Measurements from ENCODE around the gene SHD. TPM values are rescaled to one million over a fixed set of nuclear protein-coding genes. Genes with fewer than 3 reads are reported as not detected.

SHD gene, protein sequence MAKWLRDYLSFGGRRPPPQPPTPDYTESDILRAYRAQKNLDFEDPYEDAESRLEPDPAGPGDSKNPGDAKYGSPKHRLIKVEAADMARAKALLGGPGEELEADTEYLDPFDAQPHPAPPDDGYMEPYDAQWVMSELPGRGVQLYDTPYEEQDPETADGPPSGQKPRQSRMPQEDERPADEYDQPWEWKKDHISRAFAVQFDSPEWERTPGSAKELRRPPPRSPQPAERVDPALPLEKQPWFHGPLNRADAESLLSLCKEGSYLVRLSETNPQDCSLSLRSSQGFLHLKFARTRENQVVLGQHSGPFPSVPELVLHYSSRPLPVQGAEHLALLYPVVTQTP
- 10.1 TPM for total RNA-seq

DNA sequence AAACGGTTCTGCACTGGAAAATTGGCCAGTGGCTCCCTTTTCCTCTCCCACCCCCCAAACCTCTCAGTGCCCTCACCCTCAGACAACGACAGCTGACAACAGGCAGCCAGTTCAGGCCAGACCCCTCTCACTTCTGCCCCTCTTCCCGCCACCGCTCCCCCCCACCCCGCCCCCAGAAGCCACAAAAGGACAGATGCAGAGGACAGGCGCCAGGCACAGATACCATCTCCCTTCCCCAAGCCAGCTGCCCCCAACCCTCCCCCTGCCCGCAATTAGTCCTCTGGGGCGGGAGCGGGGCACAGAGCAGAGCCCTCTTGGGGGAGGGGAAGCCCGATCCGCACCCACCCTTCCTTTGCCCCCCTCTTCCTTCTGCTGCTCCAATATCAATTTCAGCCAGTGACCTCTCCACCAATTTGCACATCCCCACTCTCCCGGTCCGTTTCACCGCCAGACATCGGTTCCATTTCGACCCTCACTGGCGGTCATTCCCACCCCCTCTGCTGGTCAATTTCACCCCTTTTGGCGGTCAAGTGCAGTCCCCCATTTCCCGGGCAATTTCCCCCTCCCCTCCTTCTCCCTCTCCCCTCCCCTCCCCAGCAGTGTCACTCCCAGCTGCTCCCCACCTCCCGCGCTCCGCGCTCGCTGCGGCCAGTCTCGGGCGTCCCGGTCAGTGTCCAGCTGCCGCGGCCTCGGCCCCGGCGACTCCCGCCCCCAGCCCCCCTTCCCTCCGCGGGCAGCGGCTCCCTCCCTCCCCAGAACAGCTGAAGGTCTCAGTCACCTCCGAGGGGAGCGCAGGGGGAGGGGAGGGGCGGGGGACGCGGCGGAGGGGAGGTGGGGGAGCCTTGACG is at the start of gene SHD:
Gene SHD, plus strand, starts transcription at position 848 of the 848 bp plus-strand sequence. CDS start 798 bp downstream, outside the sequence.

DNA sequence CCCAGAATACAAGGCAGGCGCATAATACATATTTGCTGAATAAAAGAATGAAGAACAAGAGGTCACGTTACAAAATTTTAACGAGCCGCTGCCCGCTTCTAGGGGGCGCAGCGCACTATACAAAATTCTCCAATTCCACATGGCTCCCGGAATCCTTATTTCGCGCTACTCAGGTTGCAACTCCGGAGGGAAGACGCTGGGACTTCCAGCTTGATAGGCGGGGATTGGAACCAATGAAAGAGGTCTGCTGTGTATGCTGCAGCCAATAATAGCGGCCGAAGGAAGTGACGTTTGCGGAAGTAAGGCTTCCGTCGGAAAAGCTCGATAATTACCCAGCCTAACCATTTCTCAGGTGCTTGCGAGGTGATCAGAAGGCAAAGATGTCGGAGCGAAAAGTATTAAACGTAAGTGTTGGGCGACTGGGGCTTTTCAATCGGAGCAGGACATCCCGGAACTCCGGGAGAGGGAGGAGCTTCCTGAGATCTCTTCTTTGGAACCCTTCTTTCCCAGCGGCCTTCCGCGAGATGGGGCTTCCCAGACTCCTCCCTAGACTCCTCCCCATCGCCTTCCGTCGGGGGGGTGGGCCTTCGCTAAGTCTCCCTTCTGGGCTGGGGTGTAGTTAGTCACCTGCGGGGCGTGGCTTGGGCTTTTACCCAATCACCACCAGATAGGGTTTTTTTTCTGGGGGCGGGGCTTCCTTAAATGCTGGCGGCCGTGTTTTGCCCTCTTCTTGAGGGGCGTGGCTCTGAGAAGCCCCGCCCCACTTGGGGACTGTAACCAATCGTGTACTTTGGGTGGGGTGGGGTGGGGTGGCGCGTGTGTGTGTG is 32.1 kb upstream of the SHD start, which contains the start of gene YJU2:
Gene YJU2, plus strand, starts transcription at position 314 of the 827 bp plus-strand sequence. Its CDS starts 67 bp downstream, at position 381.

DNA sequence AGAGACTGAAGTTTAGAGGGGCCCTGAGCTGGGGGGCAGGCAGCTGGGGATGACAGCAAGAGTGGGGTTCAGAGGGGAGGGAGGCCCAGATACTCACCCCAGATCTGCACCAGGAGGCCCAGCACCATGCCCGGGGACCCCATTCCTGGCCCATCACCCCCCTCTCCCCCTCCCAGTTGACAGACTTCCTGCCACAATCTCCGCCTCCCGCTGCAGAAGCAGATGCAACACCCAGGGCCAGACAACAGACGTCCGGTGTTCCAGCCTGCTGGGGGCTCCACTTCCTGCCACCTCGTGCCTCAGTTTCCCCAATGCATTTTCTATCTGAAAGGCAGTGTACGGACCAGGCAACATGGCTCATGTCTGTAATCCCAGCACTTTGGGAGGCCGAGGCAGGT is 23.2 kb downstream of the SHD start, which contains the start of gene TMIGD2:
Gene TMIGD2, minus strand, starts transcription at position 147 of the 398 bp plus-strand sequence. Its CDS starts 4 bp downstream, at position 143.

DNA sequence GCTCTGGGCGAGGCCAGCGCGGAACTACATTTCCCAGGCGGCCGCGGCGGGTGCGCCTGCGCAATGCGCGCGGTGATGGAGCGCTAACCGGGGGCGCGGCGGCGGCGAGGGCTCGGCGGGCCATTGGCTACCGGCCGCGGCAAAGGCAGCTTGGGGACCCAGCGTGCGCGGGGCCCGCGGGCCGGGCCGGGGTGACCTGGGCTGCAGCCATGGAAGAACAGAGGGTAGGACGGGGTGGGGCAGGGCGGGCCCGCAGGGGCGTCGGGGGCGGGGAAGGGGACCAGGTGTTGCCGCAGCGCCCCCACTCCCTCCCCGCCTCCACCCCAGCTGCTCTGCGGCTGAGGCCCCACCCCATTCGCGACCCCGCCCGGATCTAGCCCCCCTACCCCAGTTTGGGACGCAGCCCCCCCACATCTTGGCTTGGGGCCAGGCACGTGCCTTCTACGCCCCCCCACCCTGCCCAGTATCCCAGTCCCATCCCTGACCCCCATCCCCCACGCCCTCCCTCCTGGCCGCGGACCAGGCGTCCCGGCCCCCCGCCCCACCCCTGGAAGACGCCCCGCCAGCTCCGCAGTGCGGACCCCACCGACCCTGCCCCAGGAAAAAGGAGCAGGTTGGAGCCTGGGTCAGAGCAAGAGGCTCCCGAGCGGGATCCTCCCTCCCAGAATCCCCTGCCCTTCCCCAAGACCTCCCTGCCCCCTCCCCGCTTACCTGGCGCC is 25.6 kb downstream of the SHD start, which contains the start of gene FSD1:
Gene FSD1, plus strand, starts transcription at position 61 of the 719 bp plus-strand sequence. Its CDS starts 149 bp downstream, at position 210.

DNA sequence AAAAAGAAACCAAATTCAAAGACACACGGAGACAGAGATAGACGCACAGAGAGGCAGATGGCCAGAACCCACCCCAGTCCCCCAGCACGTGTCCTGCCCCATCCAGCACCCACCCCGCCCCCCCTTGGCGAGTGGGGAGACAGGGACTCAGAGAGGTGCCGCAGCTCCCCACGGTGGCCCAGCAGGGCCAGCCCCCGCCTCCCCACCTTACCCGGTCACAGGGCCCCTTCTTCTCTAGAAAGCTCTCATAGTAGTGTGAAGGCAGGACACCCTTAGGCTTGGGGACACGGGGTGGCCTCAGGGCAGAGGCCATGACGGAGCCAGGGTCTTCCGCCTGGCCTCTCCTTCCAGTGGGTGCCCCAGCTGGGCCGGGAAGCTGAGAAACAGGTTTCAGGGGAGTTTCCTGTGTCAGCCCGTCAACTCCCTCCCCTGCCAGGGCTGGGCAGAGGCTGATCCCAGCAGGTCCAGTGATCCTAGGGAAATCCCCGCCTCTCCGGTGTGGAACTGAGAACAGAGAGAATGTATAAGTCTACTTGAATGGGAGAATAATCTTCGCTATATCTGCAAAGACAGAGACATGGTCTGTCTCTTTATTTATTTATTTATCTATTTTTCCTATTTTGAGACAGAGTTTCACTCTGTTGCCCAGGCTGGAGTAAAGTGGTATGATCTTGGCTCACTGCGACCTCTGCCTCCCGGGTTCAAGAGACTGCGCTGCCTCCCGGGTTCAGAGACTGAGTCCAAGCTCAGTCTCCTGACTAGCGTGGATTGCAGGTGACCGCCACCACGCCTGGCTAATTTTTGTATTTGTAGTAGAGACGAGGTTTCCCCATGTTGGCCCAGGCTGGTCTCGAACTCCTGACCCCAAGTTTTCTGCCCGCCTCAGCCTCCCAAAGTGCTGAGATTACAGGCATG is 59.6 kb downstream of the SHD start, which contains the start of gene STAP2:
Gene STAP2, minus strand, starts transcription at position 387 of the 915 bp plus-strand sequence. Its CDS starts 74 bp downstream, at position 313.

Other genes with a start within 250 kb of the SHD start
- gene ZBTB7A, start 212.4 kb upstream of the SHD start, total RNA-seq, result 2.5 TPM
- 84.7 TPM for gene MAP2K2, start 155.1 kb upstream of the SHD start, total RNA-seq
- gene CREB3L3, start 125.6 kb upstream of the SHD start, total RNA-seq, result 0.69 TPM
- gene SIRT6, start 96.7 kb upstream of the SHD start, total RNA-seq, result 11.5 TPM
- gene ANKRD24, start 96.6 kb upstream of the SHD start, total RNA-seq, result 6.5 TPM
- 0.23 TPM for gene EBI3, start 49.7 kb upstream of the SHD start, total RNA-seq
- 14.8 TPM for gene YJU2, start 32.2 kb upstream of the SHD start, total RNA-seq
- 1.4 TPM for gene TMIGD2, start 23.1 kb downstream of the SHD start, total RNA-seq
- 51.4 TPM for gene FSD1, start 25.3 kb downstream of the SHD start, total RNA-seq
- gene STAP2, start 59.6 kb downstream of the SHD start, total RNA-seq, result 0.69 TPM
- gene MPND, start 64.3 kb downstream of the SHD start, total RNA-seq, result 19.6 TPM
- gene SH3GL1, start 121.3 kb downstream of the SHD start, total RNA-seq, result 20.1 TPM
- 8.1 TPM for gene CHAF1A, start 123.4 kb downstream of the SHD start, total RNA-seq
- gene UBXN6, start 178.5 kb downstream of the SHD start, total RNA-seq, result 75.0 TPM
- gene HDGFL2, start 193.0 kb downstream of the SHD start, total RNA-seq, result 39.4 TPM
- 0.23 TPM for gene PLIN4, start 239.2 kb downstream of the SHD start, total RNA-seq